GM19455 (cell line): ENCODE data around the gene AKAP10.
"Not testable (repeated sequence)": the region's sequence is repeated elsewhere in the genome, so short reads cannot be mapped to it uniquely, and the experiment has no call there.

Experiments
- ATAC-seq: cut with Tn5 transposase; IDR thresholded peaks from one replicate; pipeline ENCODE4 v1.9.1; 2021; ENCODE audit not compliant: unreplicated experiment

Gene AKAP10, protein sequence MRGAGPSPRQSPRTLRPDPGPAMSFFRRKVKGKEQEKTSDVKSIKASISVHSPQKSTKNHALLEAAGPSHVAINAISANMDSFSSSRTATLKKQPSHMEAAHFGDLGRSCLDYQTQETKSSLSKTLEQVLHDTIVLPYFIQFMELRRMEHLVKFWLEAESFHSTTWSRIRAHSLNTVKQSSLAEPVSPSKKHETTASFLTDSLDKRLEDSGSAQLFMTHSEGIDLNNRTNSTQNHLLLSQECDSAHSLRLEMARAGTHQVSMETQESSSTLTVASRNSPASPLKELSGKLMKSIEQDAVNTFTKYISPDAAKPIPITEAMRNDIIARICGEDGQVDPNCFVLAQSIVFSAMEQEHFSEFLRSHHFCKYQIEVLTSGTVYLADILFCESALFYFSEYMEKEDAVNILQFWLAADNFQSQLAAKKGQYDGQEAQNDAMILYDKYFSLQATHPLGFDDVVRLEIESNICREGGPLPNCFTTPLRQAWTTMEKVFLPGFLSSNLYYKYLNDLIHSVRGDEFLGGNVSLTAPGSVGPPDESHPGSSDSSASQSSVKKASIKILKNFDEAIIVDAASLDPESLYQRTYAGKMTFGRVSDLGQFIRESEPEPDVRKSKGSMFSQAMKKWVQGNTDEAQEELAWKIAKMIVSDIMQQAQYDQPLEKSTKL

DNA sequence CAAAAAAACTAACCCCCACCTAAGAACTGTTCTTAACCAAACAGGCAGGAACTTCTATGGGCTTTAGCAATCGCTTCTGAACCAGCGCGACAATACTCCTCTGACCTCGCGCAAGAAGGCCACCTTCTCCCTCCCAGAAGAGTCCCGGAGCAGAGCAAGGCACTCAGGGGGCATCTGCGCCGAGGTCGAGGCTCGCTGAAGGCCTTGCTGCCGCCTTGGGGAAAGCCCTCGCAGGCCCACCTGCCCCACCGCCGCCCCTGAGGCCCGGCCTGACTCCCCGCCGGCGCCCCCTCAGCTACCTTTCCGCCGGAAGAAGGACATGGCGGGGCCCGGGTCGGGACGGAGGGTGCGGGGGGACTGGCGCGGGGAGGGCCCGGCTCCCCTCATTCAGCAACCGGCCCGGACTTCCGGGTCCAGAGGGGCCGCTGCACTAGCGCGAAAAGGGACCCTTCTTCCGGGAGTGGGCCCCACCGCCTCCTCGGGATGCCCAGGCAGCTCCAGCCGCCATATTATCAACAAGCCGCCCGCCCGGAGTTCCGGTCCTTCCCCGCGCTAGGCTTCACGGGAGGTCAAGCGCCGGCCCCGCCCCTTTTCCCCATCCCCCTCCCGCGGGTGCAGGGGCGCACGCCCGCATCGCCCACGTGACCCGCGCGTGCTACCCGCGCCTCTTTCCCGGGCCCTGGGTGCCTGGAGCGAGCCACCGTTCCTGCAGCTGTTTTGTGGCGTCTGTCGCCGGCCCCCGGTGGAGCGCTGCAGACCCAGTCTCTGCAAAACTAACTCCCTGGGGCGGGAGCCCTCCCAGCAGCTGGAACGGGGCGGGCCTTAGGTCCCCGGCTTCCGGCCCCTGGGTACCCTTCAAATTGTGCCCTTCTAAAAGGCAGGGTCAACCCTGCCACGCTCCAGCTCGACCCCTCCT lies at the start of gene AKAP10:
AKAP10 (minus strand) TSS at position 536 of the 916 bp plus-strand sequence; CDS start at position 387, 149 bp downstream.
- peak; percentile 84 for ATAC-seq

DNA sequence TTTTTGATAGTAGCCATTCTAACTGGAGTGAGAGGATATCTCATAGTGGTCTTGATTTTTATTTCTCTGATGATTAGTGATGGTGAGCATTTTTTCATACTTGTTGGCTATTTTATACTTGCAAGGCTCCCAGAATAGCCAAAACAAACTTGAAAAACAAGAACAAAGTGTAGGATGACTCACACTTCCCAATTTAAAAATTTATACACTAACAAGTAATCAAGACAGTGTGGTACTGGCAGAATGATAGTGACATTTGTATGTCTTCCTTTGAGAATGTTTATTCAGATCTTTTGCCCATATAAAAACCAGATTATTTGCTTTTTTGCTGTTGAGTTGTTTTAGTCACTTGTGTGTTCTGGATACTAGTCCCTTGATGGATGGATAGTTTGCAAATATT lies 49.3 kb upstream of the AKAP10 start:
- no peak for ATAC-seq

DNA sequence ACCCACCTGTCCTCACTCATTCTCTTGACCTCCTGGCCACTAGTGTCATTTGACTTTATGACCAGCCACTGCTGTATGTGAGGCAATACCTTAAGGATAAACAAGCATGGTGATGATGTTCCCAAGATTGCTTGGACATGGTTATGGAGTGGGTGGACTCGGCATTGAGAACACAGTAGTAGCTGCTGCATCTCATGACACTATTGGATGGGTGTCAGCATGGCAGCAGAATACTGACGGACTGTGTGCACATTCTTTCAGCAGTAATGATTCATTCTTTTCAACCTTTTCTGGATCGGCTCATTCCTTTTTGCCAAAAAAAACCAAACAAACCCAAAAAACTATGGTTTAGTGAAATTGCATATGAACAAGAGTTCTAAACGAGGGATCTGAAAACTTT lies 45.1 kb upstream of the AKAP10 start:
- ATAC-seq: no peak

DNA sequence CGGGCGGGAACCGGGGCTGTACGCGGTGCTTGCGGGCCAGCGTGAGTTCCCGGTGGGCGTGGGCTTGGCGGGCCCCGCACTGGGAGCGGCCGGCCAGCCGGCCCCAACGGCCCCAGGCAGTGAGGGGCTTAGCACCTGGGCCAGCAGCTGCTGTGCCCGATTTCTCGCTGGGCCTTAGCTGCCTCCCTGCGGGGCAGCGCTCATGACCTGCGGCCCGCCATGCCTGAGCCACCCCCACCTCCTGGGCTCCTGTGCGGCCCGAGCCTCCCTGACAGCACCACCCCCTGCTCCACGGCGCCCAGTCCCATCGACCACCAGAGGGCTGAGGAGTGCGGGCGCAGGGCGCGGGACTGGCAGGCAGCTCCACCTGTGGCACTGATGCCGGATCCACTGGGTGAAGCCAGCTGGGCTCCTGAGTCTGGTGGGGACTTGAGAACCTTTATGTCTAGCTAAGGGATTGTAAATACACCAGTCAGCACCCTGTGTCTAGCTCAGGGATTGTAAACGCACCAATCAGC lies 38.9 kb upstream of the AKAP10 start:
- ATAC-seq: not testable (repeated sequence)

DNA sequence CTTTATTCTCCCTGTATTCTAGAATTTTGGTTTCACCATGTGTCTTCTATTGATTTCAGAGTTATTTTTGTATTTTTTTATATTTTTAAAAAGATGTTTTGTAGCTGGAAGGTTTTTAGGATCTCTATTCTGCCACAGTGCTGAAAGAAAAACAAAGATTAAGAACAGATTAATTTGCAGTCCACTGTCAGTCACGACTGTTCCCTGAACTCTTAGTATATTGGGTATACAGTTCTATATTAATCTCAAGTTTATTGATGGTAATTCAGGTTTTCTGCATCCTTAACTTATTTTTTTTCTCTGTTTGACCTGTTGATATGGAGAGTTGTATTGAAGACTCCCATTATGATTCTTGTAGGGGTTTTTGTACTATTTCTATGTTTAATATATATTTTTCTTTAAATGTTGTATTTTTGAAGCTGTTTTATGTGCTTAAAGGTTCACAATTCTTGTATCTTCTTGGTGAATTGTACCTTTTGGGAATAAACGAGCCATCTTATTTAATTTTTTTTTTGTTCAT lies 34.4 kb upstream of the AKAP10 start:
- ATAC-seq: no peak

DNA sequence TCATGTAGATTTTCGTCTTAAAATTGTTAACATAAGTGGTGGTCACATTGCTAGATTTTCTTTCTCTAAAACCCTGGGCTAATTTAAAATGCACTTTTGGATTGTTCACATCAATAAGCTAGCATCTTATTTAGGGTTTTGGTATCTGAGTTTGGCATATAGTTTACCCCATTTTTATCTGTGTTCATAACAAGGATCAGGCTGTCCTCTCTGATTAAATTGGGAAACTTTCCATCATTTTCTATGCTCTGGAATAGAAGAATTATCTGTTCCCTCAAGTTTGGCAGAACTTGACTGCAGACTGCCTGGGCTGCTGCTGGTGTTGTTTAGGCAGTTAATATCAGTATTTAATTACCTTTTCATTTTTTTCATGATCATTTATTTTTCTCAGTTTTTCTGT lies 33.3 kb upstream of the AKAP10 start:
- ATAC-seq: no peak

DNA sequence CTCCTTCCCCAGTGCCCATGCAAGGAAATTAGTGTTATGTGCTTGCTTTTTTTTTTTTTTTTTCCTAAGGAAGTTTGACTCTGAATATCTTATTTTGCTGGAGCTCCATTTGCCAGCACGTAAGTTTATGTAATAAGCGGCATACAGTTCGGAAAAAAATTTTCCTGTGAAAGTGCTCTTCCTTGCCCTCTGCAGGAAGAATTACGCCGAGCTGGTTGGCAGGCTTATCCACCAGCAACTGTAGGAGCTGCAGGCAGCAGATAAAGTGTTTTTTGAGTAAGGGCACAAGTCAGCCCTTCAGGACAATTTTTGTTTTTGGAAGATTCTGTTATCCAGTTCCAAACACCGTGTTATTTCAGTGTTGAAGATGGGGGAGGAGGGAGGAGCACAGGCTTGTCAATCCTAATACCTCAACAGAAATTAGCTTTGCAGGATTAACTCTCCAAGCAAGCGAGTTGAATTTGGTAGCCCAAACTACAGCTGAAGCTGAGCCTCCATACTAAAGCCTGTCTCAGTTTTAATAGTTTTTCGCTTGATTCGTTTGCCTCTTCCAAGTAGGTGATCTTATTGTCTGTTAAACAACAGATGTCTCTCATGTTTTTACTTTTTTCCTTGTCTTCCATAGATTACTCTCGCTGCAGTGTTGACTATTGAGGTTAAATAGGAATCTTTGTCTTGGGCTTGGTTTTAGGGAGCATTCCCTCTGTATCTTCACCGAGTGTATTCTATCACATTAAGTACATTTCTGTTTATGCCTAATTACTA lies 32.7 kb upstream of the AKAP10 start:
- no peak for ATAC-seq

DNA sequence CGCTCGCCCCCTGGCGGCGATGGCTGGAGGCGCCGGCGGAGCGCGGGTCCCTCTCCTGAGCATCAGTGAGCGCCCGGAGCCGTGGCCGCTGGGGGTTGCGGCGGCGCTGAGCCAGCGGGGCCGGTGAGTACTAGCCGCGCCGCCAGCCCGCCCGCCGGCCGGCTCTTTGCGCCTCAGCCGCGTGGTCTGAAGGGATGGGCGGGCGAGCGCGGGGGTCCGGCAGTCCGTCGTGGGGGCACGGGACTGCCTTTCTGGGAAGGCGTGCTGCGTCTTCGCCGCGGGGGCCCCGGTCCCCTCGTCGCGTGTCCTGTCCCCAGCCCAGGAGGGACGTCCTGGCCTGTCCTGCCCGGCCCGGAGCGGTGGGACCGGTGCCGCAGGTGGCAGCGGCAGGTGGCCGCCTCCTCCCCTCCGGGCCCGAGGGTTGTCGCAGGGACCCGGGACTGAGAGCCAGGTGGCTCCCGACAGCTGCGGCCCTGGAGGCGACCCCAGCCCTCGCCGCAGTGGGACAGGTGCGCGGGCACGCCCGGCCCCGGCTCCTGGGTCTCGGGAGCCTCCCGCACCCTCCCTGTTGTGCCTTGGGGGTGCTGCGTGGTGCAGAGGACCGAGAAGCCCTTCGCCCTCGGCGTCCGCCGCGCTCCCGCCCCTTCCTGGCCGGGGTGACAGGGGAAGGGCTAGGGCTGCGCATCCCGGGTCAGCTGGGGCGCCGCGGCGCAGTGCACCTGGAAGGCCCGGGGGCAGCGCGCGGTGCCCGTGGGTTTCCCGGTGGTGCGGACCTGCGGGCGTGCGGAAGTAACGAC lies 31.9 kb upstream of the AKAP10 start, which contains the start of gene SPECC1:
SPECC1 (plus strand) TSS at position 58 of the 797 bp plus-strand sequence. CDS start 87,293 bp downstream, outside the sequence.
- peak; percentile 83 for ATAC-seq

DNA sequence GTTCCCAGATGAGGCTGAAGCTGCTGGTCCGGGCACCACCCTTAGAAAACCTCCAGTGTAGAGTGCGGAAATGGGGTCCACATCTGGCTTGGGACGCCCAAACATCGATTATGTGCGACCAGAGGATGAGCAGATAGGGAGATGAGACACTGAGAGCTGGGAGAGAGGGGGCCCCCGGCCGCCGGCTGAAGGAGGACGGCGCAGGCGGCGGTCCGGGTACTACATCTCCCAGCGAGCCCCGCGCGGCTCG lies 31.3 kb upstream of the AKAP10 start:
- ATAC-seq: peak; percentile 11

DNA sequence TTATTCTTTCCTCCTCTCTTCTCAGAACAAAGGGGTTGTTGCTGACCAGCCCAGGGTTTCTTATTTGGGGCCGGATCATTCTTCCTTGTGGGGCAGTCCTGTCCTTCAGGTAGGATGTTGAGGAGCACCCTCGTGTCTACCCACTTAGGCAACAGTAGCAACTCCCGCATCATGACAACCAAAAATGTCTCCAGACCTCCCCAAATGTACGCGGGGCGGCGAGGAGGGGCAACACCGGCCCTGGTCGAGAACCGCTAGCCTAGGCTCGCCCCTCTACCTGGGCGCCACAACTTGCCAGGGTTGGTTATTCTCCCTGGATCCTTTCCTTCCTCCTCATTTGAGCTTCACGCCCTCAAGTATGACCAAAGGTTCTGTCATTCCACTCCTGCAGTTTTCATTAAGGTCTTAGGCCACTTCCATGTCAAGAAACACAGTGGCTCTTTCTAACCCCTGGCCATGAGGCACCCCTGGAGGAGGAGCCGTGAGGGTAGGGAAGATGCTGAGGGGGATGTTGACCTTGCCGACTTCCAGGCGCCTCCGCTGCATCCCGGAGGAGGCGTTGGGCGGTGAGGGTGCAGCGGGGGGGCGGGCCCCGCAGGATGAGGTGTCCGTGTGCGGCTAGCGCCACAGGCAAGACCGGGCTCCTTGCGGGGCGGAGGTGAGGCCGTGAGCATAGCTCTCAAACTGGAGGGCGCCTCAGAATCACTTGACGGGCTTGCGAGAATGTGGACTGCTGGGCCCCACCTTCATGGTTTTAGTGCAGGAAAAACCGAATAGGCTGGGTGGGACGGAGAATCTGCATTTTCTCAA lies 30.8 kb upstream of the AKAP10 start:
- peak; percentile 11 for ATAC-seq

DNA sequence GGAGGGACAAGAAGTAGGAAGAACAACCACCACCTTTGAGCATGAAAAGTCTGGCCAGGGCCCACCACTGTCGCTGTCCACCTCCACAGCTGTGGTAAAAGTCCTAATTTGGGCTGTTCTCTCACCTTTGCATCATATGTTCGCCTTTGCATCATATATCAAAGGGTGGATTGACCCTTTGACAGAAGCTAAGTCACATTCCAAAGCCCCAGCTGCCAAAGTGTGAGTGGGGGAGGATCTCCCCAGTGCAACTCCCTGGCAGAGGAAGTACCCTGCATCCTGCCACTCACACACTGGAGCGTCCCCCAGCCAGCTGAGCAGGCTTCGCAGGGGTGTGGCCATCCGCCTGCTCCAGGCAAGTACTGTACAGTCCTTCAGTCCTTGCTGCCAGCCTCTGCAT lies 18.9 kb upstream of the AKAP10 start:
- ATAC-seq: no peak

DNA sequence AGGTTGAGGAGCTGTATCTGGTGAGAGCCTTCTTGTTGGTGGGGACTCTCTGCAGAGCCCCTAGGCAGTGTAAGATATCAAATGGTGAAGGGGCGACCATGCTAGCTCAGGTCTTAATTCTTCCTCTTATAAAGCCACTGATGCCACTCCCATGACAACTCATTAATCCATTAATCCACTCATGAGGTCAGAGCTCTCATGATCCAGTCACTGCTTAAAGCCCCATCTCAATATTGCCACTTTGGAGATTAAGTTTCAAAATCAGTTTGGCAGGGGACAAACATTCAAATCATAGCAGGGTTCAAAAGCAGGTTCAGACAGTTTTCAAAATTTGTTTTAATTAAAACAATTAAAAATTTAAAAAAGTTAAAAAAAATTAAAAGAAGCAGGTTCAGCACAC lies 18.5 kb upstream of the AKAP10 start:
- ATAC-seq: no peak

DNA sequence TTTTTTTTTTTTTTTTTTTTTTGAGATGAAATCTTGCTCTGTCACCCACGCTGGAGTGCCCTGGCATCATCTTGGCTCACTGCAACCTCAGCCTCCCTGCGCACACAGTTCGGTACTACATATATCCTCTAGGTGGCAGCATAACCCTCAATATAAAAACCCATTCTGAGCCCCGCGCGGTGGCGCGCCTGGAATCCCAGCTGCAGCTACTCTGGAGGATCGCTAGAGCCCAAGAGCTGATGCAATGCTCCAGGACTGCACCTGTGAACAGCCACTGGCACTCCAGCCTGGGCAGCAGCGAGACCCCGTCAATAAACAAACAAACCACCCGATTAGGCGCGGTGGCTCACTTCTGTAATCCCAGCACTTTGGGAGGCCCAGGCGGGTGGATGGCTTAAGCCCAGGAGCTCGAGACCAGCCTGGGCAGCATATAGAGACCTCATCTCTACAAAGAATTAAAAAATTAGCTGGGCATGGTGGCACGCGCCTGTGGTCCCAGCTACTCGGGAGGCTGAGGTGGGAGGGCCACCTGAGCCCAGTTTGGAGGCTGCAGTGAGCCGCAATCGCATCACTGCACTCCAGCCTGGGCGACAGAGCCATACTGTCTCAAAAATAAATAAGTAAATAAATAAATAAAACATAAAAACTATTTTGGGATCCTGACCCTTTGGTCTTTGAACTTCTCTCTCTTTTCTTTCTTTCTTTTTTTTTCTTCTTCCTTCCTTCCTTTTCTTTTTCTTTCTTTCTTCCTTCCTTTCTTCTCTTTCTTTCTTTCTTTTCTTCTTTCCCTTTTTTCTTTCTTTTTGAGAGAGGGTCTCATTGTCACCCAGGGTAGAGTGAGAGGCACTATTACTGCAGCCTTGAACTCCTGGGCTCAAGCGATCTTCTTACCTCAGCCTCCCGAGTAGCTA lies 15.4 kb upstream of the AKAP10 start:
- ATAC-seq: no peak

DNA sequence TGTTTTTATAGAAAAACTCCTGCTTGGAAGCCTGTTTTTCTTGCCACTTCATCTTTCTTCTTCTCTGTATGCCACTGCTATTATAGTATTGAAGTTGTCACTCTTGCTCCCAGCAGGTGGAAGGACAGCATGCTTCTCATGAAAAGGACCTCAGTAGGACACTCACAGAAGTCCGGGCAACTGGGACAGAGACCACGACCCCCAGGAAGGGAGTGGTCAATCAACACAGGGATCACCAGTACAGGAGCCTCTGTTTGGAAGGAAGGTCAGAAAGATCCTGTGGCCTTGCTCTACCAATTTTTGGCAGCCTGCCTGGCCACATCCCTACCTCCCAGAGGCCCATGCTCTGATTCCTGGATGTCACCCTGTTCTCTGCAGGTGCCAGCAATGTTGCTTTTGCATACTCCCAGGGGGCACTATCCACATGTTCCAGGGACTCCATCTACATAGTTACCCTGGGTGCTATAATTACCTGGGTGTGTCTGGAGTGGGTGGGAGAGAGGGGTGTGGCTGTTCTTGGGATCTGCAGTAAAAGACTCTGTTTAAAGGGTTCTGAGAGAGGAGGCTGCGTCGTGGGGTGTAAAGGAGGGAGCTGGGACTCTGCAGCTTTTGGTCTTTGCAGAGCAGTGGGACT lies 13.7 kb upstream of the AKAP10 start:
- no peak for ATAC-seq

DNA sequence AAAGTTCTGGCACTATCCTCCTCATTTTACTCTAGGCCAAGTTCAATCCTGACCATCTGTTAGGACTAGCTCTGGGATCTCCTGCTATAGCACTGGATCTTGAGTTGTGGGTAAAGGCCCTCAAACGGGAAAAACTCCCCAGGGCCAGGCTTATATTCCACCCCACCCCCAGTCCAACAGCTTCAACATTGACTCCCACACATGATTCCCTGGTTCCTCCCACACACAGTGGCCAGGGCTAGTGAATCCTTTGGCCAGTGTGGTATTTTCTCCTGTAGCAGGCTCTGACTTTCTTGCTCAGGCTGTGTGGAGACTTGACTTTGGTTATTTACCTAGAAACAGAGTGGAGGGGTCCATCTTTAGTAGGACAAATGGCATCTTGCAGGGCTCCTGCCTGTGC lies 10.3 kb upstream of the AKAP10 start:
- no peak for ATAC-seq

DNA sequence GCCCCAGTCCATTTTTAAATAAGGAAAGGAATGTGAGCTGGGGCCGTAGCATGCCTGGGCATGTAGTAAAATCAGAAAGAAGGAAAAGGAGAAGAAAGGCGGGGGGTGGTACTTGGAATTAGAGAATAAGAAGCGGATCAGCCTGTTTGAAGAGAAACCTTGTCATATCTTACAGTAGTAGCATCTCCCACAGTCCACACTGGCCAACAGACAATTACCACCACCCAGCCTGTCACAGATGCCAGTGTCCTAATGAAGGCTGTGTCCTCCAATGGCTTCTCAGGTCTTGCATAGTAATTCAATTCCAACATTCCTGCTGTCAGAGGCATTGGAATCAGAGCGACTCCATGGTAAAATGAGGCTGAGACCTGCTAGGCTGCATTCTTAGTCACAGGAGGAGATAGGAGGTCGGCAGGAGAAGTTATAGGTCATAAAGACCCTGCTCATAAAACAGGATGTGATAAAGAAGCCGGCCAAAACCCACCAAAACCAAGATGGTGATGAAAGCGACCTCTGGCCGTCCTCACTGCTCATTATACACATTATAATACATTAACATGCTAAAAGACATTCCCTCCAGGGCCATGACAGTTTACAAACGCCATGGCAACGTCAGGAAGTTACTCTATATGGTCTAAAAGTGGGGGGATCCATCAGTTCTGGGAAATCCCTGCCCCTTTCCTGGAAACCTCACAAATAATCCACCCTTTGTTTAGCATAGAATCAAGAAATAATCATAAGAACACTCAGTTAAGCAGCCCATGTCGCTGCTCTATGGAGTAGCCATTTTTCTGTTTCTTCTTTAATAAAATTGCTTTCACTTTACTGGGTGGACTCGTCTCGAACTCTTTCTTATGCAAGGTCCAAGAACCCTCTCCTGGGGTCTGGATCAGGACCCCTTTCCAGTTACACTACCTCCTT lies 9.6 kb upstream of the AKAP10 start:
- ATAC-seq: no peak
